ENCODE measurements around the gene AMPD2. TPM values are rescaled to one million over a fixed set of nuclear protein-coding genes. Genes with fewer than 3 reads are reported as not detected.

The AMPD2 gene
- polyA plus RNA-seq, 2 donors = 15.7 to 16.3 TPM

- no peak overlapping the region for H3K4me3 ChIP-seq (ENCODE audit: low read depth in 1 of 2, low read length in 2 of 2)
- H3K27ac ChIP-seq (ENCODE audit: low read depth in 2 of 2, low read length in 1 of 2) = no peak overlapping the region
- peaks cover 0 to 12% of the 10 kb centered on the region in 2 donors for H3K36me3 ChIP-seq (ENCODE audit: control insufficient read depth in 2 of 2, insufficient read depth in 2 of 2, low read length in 1 of 2)
- WGBS, 2 donors = 63 to 65% methylated on average over 13 of the region's 13 CpGs
- no peaks in the 10 kb centered on the region for H3K9me3 ChIP-seq (ENCODE audit: control insufficient read depth in 2 of 2, insufficient read depth in 1 of 2, low read depth in 1 of 2, low read length in 1 of 2)
- H3K27me3 ChIP-seq (ENCODE audit: control insufficient read depth in 1 of 2, insufficient read depth in 2 of 2, low read length in 2 of 2) = no peaks in the 10 kb centered on the region
- H3K4me1 ChIP-seq (ENCODE audit: control insufficient read depth in 2 of 2, insufficient read depth in 2 of 2, low read length in 1 of 2) = peaks cover 0 to 6% of the 10 kb centered on the region in 2 donors
These were observed 15.4 kb downstream of the AMPD2 start for GRCh38 chr1:109634771-109635750.

GRCh38 chr1:109635862-109636200 is 16.2 kb downstream of the AMPD2 start:
- no peak overlapping the region for H3K27ac ChIP-seq (ENCODE audit: low read depth in 2 of 2, low read length in 1 of 2)
- no peaks in the 10 kb centered on the region for H3K27me3 ChIP-seq (ENCODE audit: control insufficient read depth in 1 of 2, insufficient read depth in 2 of 2, low read length in 2 of 2)
- H3K9me3 ChIP-seq (ENCODE audit: control insufficient read depth in 2 of 2, insufficient read depth in 1 of 2, low read depth in 1 of 2, low read length in 1 of 2) = no peaks in the 10 kb centered on the region
- peaks cover 0 to 9% of the 10 kb centered on the region in 2 donors for H3K36me3 ChIP-seq (ENCODE audit: control insufficient read depth in 2 of 2, insufficient read depth in 2 of 2, low read length in 1 of 2)
- H3K4me1 ChIP-seq (ENCODE audit: control insufficient read depth in 2 of 2, insufficient read depth in 2 of 2, low read length in 1 of 2) = peaks cover 0 to 6% of the 10 kb centered on the region in 2 donors
- H3K4me3 ChIP-seq (ENCODE audit: low read depth in 1 of 2, low read length in 2 of 2) = no peak overlapping the region
- WGBS, 2 donors = 69 to 83% methylated on average over 2 of the region's 2 CpGs

DNA sequence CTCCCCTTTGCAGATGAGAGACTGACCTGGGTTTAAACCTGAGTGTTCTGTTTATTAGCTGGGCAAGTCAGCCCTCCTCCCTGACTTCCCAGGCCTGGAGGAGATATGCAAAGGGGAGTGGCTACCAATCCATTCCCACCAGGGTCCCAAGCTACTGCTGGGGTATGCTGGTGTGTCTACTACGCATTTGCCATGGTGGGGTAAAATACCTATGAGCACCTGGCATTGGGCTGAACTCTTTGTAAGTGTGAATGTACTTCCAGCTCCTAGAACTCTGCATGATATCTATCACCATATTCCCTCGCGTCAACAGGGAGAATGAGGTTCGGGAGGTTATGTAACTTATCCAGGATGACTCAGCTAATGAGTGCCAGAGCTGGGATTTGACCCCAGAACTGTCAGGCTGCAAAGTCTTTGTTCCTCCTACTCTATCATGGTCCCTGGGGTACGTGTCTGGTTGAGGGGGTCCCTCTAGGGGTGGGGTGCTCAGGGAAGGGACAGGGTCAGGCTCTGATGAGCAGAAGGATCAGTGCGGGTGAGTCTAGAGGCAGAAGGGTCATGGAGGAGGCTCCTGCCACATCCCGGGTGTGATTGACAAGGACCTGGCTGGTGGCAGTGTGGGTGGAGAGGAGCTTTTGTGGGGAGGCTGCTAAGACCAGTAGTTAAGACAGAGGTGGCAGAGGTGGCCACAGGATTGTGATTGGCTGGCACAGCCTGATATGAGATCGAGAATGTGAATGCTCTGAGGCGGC is 16.7 kb downstream of the AMPD2 start:
- no peaks in the 10 kb centered on the region for H3K27me3 ChIP-seq (ENCODE audit: control insufficient read depth in 1 of 2, insufficient read depth in 2 of 2, low read length in 2 of 2)
- no peaks in the 10 kb centered on the region for H3K9me3 ChIP-seq (ENCODE audit: control insufficient read depth in 2 of 2, insufficient read depth in 1 of 2, low read depth in 1 of 2, low read length in 1 of 2)
- peaks cover 0 to 6% of the 10 kb centered on the region in 2 donors for H3K4me1 ChIP-seq (ENCODE audit: control insufficient read depth in 2 of 2, insufficient read depth in 2 of 2, low read length in 1 of 2)
- 38 to 40% methylated on average over 9 of the region's 9 CpGs for WGBS, 2 donors
- H3K36me3 ChIP-seq (ENCODE audit: control insufficient read depth in 2 of 2, insufficient read depth in 2 of 2, low read length in 1 of 2) = peaks cover 0 to 4% of the 10 kb centered on the region in 2 donors
- no peak overlapping the region for H3K27ac ChIP-seq (ENCODE audit: low read depth in 2 of 2, low read length in 1 of 2)
- H3K4me3 ChIP-seq (ENCODE audit: low read depth in 1 of 2, low read length in 2 of 2) = no peak overlapping the region

- H3K4me3 ChIP-seq (ENCODE audit: low read depth in 1 of 2, low read length in 2 of 2) = no peak overlapping the region
- H3K36me3 ChIP-seq (ENCODE audit: control insufficient read depth in 2 of 2, insufficient read depth in 2 of 2, low read length in 1 of 2) = no peaks in the 10 kb centered on the region
- H3K27me3 ChIP-seq (ENCODE audit: control insufficient read depth in 1 of 2, insufficient read depth in 2 of 2, low read length in 2 of 2) = no peaks in the 10 kb centered on the region
- no peaks in the 10 kb centered on the region for H3K9me3 ChIP-seq (ENCODE audit: control insufficient read depth in 2 of 2, insufficient read depth in 1 of 2, low read depth in 1 of 2, low read length in 1 of 2)
- H3K27ac ChIP-seq (ENCODE audit: low read depth in 2 of 2, low read length in 1 of 2) = no peak overlapping the region
- WGBS, 2 donors = 91 to 98% methylated on average over 7 of the region's 7 CpGs
- H3K4me1 ChIP-seq (ENCODE audit: control insufficient read depth in 2 of 2, insufficient read depth in 2 of 2, low read length in 1 of 2) = peaks cover 0 to 6% of the 10 kb centered on the region in 2 donors
These were observed 17.8 kb downstream of the AMPD2 start for GRCh38 chr1:109637446-109637845.

DNA sequence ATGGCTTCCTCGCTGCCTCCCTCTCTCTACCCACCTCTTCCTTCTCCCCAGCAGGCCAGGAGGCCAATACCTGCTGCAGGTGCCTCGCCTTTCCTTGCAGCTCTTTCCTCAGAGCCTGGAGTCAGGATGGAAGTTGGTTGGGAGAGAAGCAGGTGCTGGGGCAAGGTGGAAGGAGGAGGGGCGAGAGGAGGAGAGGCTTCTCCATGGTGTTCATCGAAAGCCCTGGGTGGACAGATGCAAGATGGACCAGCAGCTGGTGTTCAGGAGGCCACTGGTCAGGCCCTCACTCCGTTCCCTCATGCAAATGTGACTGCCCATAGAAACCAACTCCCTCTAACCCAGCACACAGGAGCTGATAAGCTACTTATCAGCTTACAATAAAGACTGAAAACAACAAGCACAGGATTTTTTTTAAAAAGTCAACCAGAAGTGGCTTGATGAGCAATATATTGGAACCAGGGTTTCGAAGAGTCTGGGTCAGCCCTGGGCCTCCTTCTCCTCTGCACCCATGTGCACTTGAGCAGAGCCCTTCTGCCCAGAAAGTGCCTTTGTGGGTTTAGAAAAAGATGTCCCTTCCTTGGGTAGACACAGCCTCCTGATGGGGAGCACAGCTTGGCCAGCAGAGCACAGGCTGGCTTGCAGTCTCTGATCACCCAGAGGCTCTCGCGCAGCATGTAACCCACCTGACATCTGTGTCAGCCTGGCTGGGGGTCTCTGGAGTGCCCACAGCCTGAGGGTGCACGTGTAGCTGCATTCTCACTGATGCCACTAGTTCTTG is 19.6 kb downstream of the AMPD2 start:
- WGBS, 2 donors = 80 to 88% methylated on average over 9 of the region's 9 CpGs
- Histone ChIP-seq H3K27me3 (ENCODE audit: control insufficient read depth in 1 of 2, insufficient read depth in 2 of 2, low read length in 2 of 2) (no peaks in the 10 kb centered on the region), H3K36me3 (ENCODE audit: control insufficient read depth in 2 of 2, insufficient read depth in 2 of 2, low read length in 1 of 2) (no peaks in the 10 kb centered on the region), H3K4me3 (ENCODE audit: low read depth in 1 of 2, low read length in 2 of 2) (no peak overlapping the region), H3K27ac (ENCODE audit: low read depth in 2 of 2, low read length in 1 of 2) (no peak overlapping the region), H3K4me1 (ENCODE audit: control insufficient read depth in 2 of 2, insufficient read depth in 2 of 2, low read length in 1 of 2) (no peaks in the 10 kb centered on the region), H3K9me3 (ENCODE audit: control insufficient read depth in 2 of 2, insufficient read depth in 1 of 2, low read depth in 1 of 2, low read length in 1 of 2) (no peaks in the 10 kb centered on the region)

GRCh38 chr1:109639841-109640184 is 20.2 kb downstream of the AMPD2 start:
- no peaks in the 10 kb centered on the region for H3K9me3 ChIP-seq (ENCODE audit: control insufficient read depth in 2 of 2, insufficient read depth in 1 of 2, low read depth in 1 of 2, low read length in 1 of 2)
- no peaks in the 10 kb centered on the region for H3K27me3 ChIP-seq (ENCODE audit: control insufficient read depth in 1 of 2, insufficient read depth in 2 of 2, low read length in 2 of 2)
- no peaks in the 10 kb centered on the region for H3K36me3 ChIP-seq (ENCODE audit: control insufficient read depth in 2 of 2, insufficient read depth in 2 of 2, low read length in 1 of 2)
- no peaks in the 10 kb centered on the region for H3K4me1 ChIP-seq (ENCODE audit: control insufficient read depth in 2 of 2, insufficient read depth in 2 of 2, low read length in 1 of 2)
- WGBS, 2 donors = 45% methylated on average over 6 of the region's 6 CpGs
- H3K4me3 ChIP-seq (ENCODE audit: low read depth in 1 of 2, low read length in 2 of 2) = no peak overlapping the region
- H3K27ac ChIP-seq (ENCODE audit: low read depth in 2 of 2, low read length in 1 of 2) = no peak overlapping the region

- Histone ChIP-seq H3K4me3 (ENCODE audit: low read depth in 1 of 2, low read length in 2 of 2) (no peak overlapping the region), H3K27ac (ENCODE audit: low read depth in 2 of 2, low read length in 1 of 2) (no peak overlapping the region), H3K9me3 (ENCODE audit: control insufficient read depth in 2 of 2, insufficient read depth in 1 of 2, low read depth in 1 of 2, low read length in 1 of 2) (no peaks in the 10 kb centered on the region), H3K4me1 (ENCODE audit: control insufficient read depth in 2 of 2, insufficient read depth in 2 of 2, low read length in 1 of 2) (no peaks in the 10 kb centered on the region), H3K27me3 (ENCODE audit: control insufficient read depth in 1 of 2, insufficient read depth in 2 of 2, low read length in 2 of 2) (no peaks in the 10 kb centered on the region), H3K36me3 (ENCODE audit: control insufficient read depth in 2 of 2, insufficient read depth in 2 of 2, low read length in 1 of 2) (no peaks in the 10 kb centered on the region)
- 43 to 47% methylated on average over 5 of the region's 5 CpGs for WGBS, 2 donors
These were observed 20.7 kb downstream of the AMPD2 start for GRCh38 chr1:109640285-109640865.

GRCh38 chr1:109641078-109641740 is 21.6 kb downstream of the AMPD2 start:
- H3K4me1 ChIP-seq (ENCODE audit: control insufficient read depth in 2 of 2, insufficient read depth in 2 of 2, low read length in 1 of 2) = no peaks in the 10 kb centered on the region
- H3K27ac ChIP-seq (ENCODE audit: low read depth in 2 of 2, low read length in 1 of 2) = no peak overlapping the region
- WGBS, 2 donors = 77 to 82% methylated on average over 2 of the region's 2 CpGs
- no peaks in the 10 kb centered on the region for H3K27me3 ChIP-seq (ENCODE audit: control insufficient read depth in 1 of 2, insufficient read depth in 2 of 2, low read length in 2 of 2)
- no peak overlapping the region for H3K4me3 ChIP-seq (ENCODE audit: low read depth in 1 of 2, low read length in 2 of 2)
- H3K9me3 ChIP-seq (ENCODE audit: control insufficient read depth in 2 of 2, insufficient read depth in 1 of 2, low read depth in 1 of 2, low read length in 1 of 2) = no peaks in the 10 kb centered on the region
- H3K36me3 ChIP-seq (ENCODE audit: control insufficient read depth in 2 of 2, insufficient read depth in 2 of 2, low read length in 1 of 2) = no peaks in the 10 kb centered on the region

- Histone ChIP-seq H3K4me3 (ENCODE audit: low read depth in 1 of 2, low read length in 2 of 2) (no peak overlapping the region), H3K27me3 (ENCODE audit: control insufficient read depth in 1 of 2, insufficient read depth in 2 of 2, low read length in 2 of 2) (no peaks in the 10 kb centered on the region), H3K4me1 (ENCODE audit: control insufficient read depth in 2 of 2, insufficient read depth in 2 of 2, low read length in 1 of 2) (no peaks in the 10 kb centered on the region), H3K27ac (ENCODE audit: low read depth in 2 of 2, low read length in 1 of 2) (no peak overlapping the region), H3K9me3 (ENCODE audit: control insufficient read depth in 2 of 2, insufficient read depth in 1 of 2, low read depth in 1 of 2, low read length in 1 of 2) (no peaks in the 10 kb centered on the region), H3K36me3 (ENCODE audit: control insufficient read depth in 2 of 2, insufficient read depth in 2 of 2, low read length in 1 of 2) (no peaks in the 10 kb centered on the region)
- WGBS, 2 donors = 77 to 84% methylated on average over 2 of the region's 2 CpGs
These were observed 22.2 kb downstream of the AMPD2 start for GRCh38 chr1:109641861-109642260.

All from esophagus (tissue), 2 donors.